Naive thymus-derived CD4-positive, alpha-beta T cell (primary cell): ENCODE results near the gene ARHGAP33. TPM values are rescaled to one million over a fixed set of nuclear protein-coding genes. Genes with fewer than 3 reads are reported as not detected.

Source experiments
- ATAC-seq: fragments of 150-1000 bp; cut with Tn5 transposase; 2 replicates; pipeline ENCODE4 v1.10.0; 2021; ENCODE audit warnings: mild to moderate bottlenecking, moderate library complexity
- CTCF ChIA-PET: fragments of 350-600 bp; sonication (Branson Sonifier 250); formaldehyde crosslinking; loops from one replicate; lab custom pipeline; 2021; ENCODE audit warnings: antibody characterized with exemption; lab: Charles Lee
- POLR2A ChIA-PET: fragments of 350-600 bp; sonication (Branson Sonifier 250); formaldehyde crosslinking; loops from one replicate; lab custom pipeline; 2021; ENCODE audit warnings: antibody characterized with exemption, inconsistent platforms; lab: Charles Lee
- DNase-seq, 9 donors: peaks; one replicate each; pipeline versions ENCODE4 v3.0.0 to v3.0.0-alpha.2; 2020 to 2022; ENCODE audit warnings: mixed read lengths in 1 of 9
- H3K27ac ChIP-seq: one replicate; pipeline ENCODE4 v1.7.0; 2013; ENCODE audit warnings: mild to moderate bottlenecking, low read depth, low read length, moderate library complexity
- H3K27me3 ChIP-seq, 2 donors: one replicate each; pipeline ENCODE4 v1.7.0; 2013; ENCODE audit warnings: low read length in 2 of 2, mild to moderate bottlenecking in 2 of 2, moderate library complexity in 2 of 2; ENCODE audit not compliant: control insufficient read depth in 2 of 2, insufficient read depth in 2 of 2
- H3K36me3 ChIP-seq, 3 experiments: 1 replicate in 2 of 3; 2 replicates in 1 of 3; pipeline ENCODE4 v1.7.0; 2013; ENCODE audit warnings: low read length in 3 of 3, mild to moderate bottlenecking in 3 of 3, moderate library complexity in 1 of 3; ENCODE audit not compliant: insufficient read depth in 3 of 3, control insufficient read depth in 2 of 3
- H3K4me1 ChIP-seq, 2 donors: one replicate each; pipeline ENCODE4 v1.7.0; 2013; ENCODE audit warnings: low read length in 2 of 2, mild to moderate bottlenecking in 2 of 2, moderate library complexity in 1 of 2; ENCODE audit not compliant: control insufficient read depth in 2 of 2, insufficient read depth in 2 of 2
- H3K4me3 ChIP-seq: 2 replicates; pipeline ENCODE4 v1.7.0; 2013; ENCODE audit warnings: mild to moderate bottlenecking, low read length
- H3K9me3 ChIP-seq, 3 experiments: 1 replicate in 2 of 3; 2 replicates in 1 of 3; pipeline ENCODE4 v1.7.0; 2013; ENCODE audit warnings: low read length in 3 of 3; ENCODE audit not compliant: control insufficient read depth in 2 of 3
- H3K27ac Mint-ChIP-seq, 9 donors: one replicate each; pipeline ENCODE4 v1.8.0; 2020 to 2022; ENCODE audit warnings: mixed read lengths in 9 of 9, mild to moderate bottlenecking in 8 of 9, moderate library complexity in 5 of 9, inconsistent platforms in 2 of 9
- H3K27me3 Mint-ChIP-seq, 5 donors: one replicate each; pipeline ENCODE4 v1.8.0; 2021 to 2022; ENCODE audit warnings: mixed read lengths in 5 of 5, mild to moderate bottlenecking in 1 of 5
- H3K36me3 Mint-ChIP-seq, 5 donors: one replicate each; pipeline ENCODE4 v1.8.0; 2020 to 2022; ENCODE audit warnings: mixed read lengths in 5 of 5, mild to moderate bottlenecking in 3 of 5, inconsistent platforms in 1 of 5
- H3K4me1 Mint-ChIP-seq, 7 donors: one replicate each; pipeline ENCODE4 v1.8.0; 2020 to 2022; ENCODE audit warnings: mixed read lengths in 7 of 7, mild to moderate bottlenecking in 3 of 7, inconsistent platforms in 1 of 7
- H3K4me3 Mint-ChIP-seq, 10 donors: one replicate each; pipeline ENCODE4 v1.8.0; 2020 to 2022; ENCODE audit warnings: mild to moderate bottlenecking in 10 of 10, mixed read lengths in 10 of 10, moderate library complexity in 6 of 10, inconsistent platforms in 2 of 10
- H3K9me3 Mint-ChIP-seq, 11 donors: one replicate each; pipeline ENCODE4 v1.8.0; 2020 to 2022; ENCODE audit warnings: mixed read lengths in 11 of 11, mild to moderate bottlenecking in 4 of 11, inconsistent platforms in 1 of 11, moderate library complexity in 1 of 11
- intact Hi-C, 2 donors: fragments of 100-400 bp; cut with micrococcal nuclease; formaldehyde crosslinking; loops; one replicate each; pipeline ENCODE4 v1.15.1; 2023
- polyA plus RNA-seq, 2 donors: library from polyadenylated mRNA; unstranded; fragments of 300-500 nt; fragmentation: Illumina TruSeq; gene quantifications; one replicate each; pipeline ENCODE4 v1.2.3, GENCODE V29; 2021
- total RNA-seq, 6 experiments: library from RNA in 5 of 6; stranded (reverse) in 5 of 6; gene quantifications; 1 replicate in 5 of 6; 2 replicates in 1 of 6; pipeline ENCODE4 v1.2.3 and lab custom pipeline; 2021 to 2026

ARHGAP33 gene
- total and polyA plus RNA-seq, 7 experiments from 2014 or later, result 0.09 to 55.5 (median 20.6) TPM

DNA sequence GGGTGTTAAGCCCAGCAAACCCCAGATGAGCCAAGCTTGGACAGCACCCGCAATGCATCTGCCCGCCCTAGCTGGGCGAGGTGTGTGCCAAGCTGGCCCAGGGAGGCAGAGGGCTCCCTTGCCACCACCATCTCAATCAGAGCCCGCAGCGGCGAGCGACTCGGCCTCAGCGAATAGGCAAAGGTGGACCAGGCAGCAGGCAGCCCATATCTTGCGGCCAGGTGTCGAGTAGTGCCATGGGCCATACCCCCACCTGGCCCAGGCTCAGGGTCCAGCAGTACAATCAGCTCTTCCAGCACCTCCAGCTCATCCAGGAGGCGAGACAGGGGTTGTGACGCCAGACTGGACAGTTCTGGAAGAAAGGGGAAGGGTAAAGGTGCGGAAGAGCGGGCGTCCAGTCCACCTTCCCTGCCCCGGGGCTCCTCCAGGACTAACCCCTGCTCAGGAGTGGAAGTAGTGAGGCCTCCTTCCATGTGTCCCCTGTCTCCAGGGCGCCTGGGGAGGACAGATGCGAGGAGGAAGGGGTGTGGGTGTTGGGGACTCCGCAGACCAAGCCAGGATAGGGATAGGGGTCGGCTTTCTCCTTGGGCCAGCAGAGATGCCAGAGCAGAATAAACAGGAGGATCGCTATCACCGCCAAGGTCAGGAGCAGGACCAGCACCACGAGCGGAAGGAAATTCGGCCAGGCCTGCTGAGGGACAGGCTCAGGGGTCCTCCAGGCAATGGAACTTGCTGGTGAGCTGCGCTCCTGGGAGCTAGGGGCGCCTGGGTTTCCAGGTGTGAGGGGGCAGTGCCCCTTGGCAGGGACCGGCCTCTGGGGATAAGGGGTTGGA, 35.9 kb upstream of the ARHGAP33 start:
- Mint-ChIP-seq H3K36me3 (peaks cover 6 to 29% (median 9%) of the 10 kb centered on the region in 5 donors), H3K27me3 (no peaks in the 10 kb centered on the region), H3K4me3 (peak overlapping the region; percentile 71 to 100 (median 90)), H3K27ac (peak overlapping the region in 5 of 9 donors; percentile 26 to 85 (median 36)), H3K9me3 (no peaks in the 10 kb centered on the region), H3K4me1 (peaks cover 26 to 61% (median 43%) of the 10 kb centered on the region in 7 donors)
- H3K9me3 ChIP-seq, result no peaks in the 10 kb centered on the region
- DNase-seq, result no peak
- no peak for ATAC-seq
- H3K36me3 ChIP-seq, result peaks cover 0 to 51% (median 4%) of the 10 kb centered on the region in 3 experiments
- peak overlapping the region; percentile 89 for H3K4me3 ChIP-seq
- no peaks in the 10 kb centered on the region for H3K27me3 ChIP-seq
- POLR2A ChIA-PET, result interaction anchor here (1.0 to 2.4 kb wide), 11 partner anchors 9 to 214 kb away, joined by 3 to 12 read pairs (median 6); partner anchors contain the start of genes COX6B1, HSPB6, KMT2B and LIN37
- CTCF ChIA-PET, result interaction anchor here (0.5 to 1.6 kb wide), 4 partner anchors 9 to 107 kb away, joined by 3 to 8 read pairs (median 6); no protein-coding TSS in a partner anchor
- intact Hi-C loops, result loop anchor here (1.0 to 10.0 kb wide), 12 partner anchors 9 to 475 kb away; partner anchors contain the start of genes ARHGAP33 (in 2 of the 2), COX6B1 (in 1 of the 2), LIN37 (in 1 of the 2) and PROSER3 (in 1 of the 2)
- peaks cover 25 to 27% of the 10 kb centered on the region in 2 donors for H3K4me1 ChIP-seq
- H3K27ac ChIP-seq, result peak overlapping the region; percentile 91

DNA sequence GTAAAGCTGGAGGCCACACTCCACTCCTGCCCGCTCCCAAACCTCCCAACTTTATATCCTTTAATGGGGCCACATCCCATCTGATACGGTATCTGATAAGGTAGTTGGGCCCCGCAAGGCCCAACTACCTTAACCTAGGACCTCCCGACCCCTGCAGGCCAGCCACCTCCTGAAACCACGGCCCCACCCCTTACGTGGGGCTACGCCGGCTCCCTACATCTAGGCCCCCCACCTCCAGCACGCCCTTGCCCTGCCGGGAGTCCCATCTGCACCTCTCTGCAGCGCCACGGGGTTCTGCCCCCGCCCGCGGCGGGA, 35.3 kb upstream of the ARHGAP33 start:
- peaks cover 0 to 47% (median 4%) of the 10 kb centered on the region in 3 experiments for H3K36me3 ChIP-seq
- peak overlapping the region; percentile 89 for H3K4me3 ChIP-seq
- POLR2A ChIA-PET, result interaction anchor here (0.7 to 2.4 kb wide), 15 partner anchors 8 to 598 kb away, joined by 3 to 12 read pairs (median 6); partner anchors contain the start of genes COX6B1, HSPB6, KMT2B and LIN37
- intact Hi-C loops, result loop anchor here (1.0 to 10.0 kb wide), 12 partner anchors 8 to 475 kb away; partner anchors contain the start of genes ARHGAP33 (in 2 of the 2), COX6B1 (in 1 of the 2), LIN37 (in 1 of the 2) and PROSER3 (in 1 of the 2)
- H3K9me3 ChIP-seq, result no peaks in the 10 kb centered on the region
- CTCF ChIA-PET, result interaction anchor here (0.7 to 1.6 kb wide), 4 partner anchors 10 to 107 kb away, joined by 3 to 8 read pairs (median 4); no protein-coding TSS in a partner anchor
- DNase-seq (no peak), ATAC-seq (peak; percentile 3)
- H3K9me3 Mint-ChIP-seq, result no peaks in the 10 kb centered on the region
- peaks cover 25 to 63% (median 44%) of the 10 kb centered on the region in 7 donors for H3K4me1 Mint-ChIP-seq
- peak overlapping the region in 6 of 9 donors; percentile 85 to 99 (median 94) for H3K27ac Mint-ChIP-seq
- peak overlapping the region; percentile 87 to 100 (median 92) for H3K4me3 Mint-ChIP-seq
- H3K4me1 ChIP-seq, result peaks cover 27% of the 10 kb centered on the region in 2 donors
- peak overlapping the region; percentile 91 for H3K27ac ChIP-seq
- peaks cover 5 to 25% (median 9%) of the 10 kb centered on the region in 5 donors for H3K36me3 Mint-ChIP-seq
- H3K27me3 ChIP-seq, result no peaks in the 10 kb centered on the region
- H3K27me3 Mint-ChIP-seq, result no peaks in the 10 kb centered on the region

DNA sequence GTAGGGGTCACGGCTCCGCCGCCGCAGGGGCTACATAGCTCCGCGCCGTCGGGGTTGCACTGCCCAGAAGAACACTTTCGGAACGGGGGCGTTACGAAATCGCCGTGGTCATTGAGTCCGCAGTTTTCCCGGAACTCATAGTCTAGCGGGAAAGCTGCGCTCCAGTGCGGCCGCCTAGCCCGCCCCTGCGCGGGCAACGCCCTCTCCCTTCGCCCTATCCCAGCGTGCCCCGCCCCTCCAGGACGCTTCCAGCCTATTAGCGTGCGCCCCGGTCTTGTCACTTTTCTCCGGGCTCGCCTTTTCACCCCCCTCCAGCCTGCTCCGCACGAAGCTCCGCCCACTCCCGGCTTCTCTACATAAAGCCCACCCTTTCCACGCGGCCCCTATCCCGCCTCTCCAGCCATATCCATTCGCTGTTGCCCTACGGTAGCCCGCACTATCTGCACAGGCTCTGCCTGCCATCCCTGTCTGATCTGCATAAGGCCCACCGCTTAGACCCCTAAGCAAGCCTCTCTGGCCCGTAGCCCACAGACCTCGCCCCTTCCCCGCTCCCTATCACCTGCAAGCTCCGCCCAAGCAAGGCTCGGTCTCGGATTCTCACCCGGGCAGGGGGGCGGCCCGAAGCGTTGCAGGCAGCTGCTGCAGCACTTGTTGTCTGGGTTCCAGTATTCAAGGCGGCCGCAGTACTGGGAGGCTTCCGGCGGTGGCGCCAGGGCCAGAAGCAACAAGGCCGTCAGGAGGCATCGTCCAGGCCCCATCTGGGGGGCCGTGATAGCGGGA, 34.8 kb upstream of the ARHGAP33 start:
- peaks cover 5 to 21% (median 7%) of the 10 kb centered on the region in 5 donors for H3K36me3 Mint-ChIP-seq

DNA sequence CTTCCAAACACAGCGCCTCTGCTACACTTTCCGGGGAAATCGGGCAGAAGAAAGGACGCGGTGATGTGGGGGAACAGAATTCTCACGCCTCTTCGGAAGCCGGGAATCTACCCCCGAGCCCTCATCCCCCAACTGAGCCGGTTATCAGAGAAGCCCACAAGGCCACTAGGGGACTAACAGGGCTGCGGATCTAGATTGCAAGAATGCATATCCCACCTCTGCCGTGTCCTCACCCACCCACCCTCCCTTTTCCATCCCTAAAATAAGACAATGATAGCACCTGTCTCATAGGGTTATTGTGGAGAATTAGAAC, 34.2 kb upstream of the ARHGAP33 start:
- H3K4me3 Mint-ChIP-seq, result peak overlapping the region; percentile 87 to 100 (median 92)
- peak overlapping the region; percentile 89 for H3K4me3 ChIP-seq
- peaks cover 0 to 42% (median 4%) of the 10 kb centered on the region in 3 experiments for H3K36me3 ChIP-seq
- peaks cover 5 to 20% (median 6%) of the 10 kb centered on the region in 5 donors for H3K36me3 Mint-ChIP-seq
- H3K27me3 ChIP-seq, result no peaks in the 10 kb centered on the region
- DNase-seq (no peak), ATAC-seq (no peak)
- intact Hi-C loops, result loop anchor here (5.0 to 10.0 kb wide), 2 partner anchors 474 kb away; partner anchors contain the start of genes USF2 (in 1 of the 2), ZNF146 (in 1 of the 2) and ZNF565 (in 1 of the 2)
- H3K4me1 Mint-ChIP-seq, result peaks cover 27 to 72% (median 54%) of the 10 kb centered on the region in 7 donors
- CTCF ChIA-PET, result interaction anchor here (1.2 to 1.6 kb wide), 2 partner anchors 11 to 46 kb away, joined by 4 to 8 read pairs; no protein-coding TSS in a partner anchor
- H3K27ac Mint-ChIP-seq, result peak overlapping the region; percentile 85 to 99 (median 96)
- peaks cover 0 to 2% (median 0%) of the 10 kb centered on the region in 5 donors for H3K27me3 Mint-ChIP-seq
- peaks cover 32 to 33% of the 10 kb centered on the region in 2 donors for H3K4me1 ChIP-seq
- H3K9me3 Mint-ChIP-seq, result peaks cover 0 to 2% (median 0%) of the 10 kb centered on the region in 11 donors
- POLR2A ChIA-PET, result interaction anchor here (0.8 to 2.4 kb wide), 11 partner anchors 7 to 93 kb away, joined by 3 to 12 read pairs (median 7); partner anchors contain the start of genes COX6B1, HSPB6, KMT2B and LIN37
- peak overlapping the region; percentile 91 for H3K27ac ChIP-seq
- H3K9me3 ChIP-seq, result no peaks in the 10 kb centered on the region

More for the DNA sequence above, 34.8 kb upstream of the ARHGAP33 start:
- Histone ChIP-seq H3K27ac (peak overlapping the region; percentile 91), H3K27me3 (no peaks in the 10 kb centered on the region), H3K4me3 (peak overlapping the region; percentile 89), H3K9me3 (no peaks in the 10 kb centered on the region), H3K36me3 (peaks cover 0 to 44% (median 4%) of the 10 kb centered on the region in 3 experiments), H3K4me1 (peaks cover 27% of the 10 kb centered on the region in 2 donors)
- H3K27ac Mint-ChIP-seq, result peak overlapping the region; percentile 85 to 99 (median 96)
- peak; percentile 78 for ATAC-seq
- intact Hi-C loops, result loop anchor here (1.0 to 10.0 kb wide), 12 partner anchors 8 to 474 kb away; partner anchors contain the start of genes ARHGAP33 (in 2 of the 2), COX6B1 (in 1 of the 2), LIN37 (in 1 of the 2) and PROSER3 (in 1 of the 2)
- POLR2A ChIA-PET, result interaction anchor here (0.7 to 2.4 kb wide), 15 partner anchors 8 to 599 kb away, joined by 3 to 12 read pairs (median 6); partner anchors contain the start of genes COX6B1, HSPB6, KMT2B and LIN37
- H3K4me3 Mint-ChIP-seq, result peak overlapping the region; percentile 87 to 100 (median 92)
- CTCF ChIA-PET, result interaction anchor here (0.7 to 1.6 kb wide), 4 partner anchors 10 to 106 kb away, joined by 3 to 8 read pairs (median 4); no protein-coding TSS in a partner anchor
- peaks cover 25 to 67% (median 48%) of the 10 kb centered on the region in 7 donors for H3K4me1 Mint-ChIP-seq
- no peaks in the 10 kb centered on the region for H3K9me3 Mint-ChIP-seq
- peak; percentile 81 to 95 (median 92) for DNase-seq
- peaks cover 0 to 2% (median 0%) of the 10 kb centered on the region in 5 donors for H3K27me3 Mint-ChIP-seq

DNA sequence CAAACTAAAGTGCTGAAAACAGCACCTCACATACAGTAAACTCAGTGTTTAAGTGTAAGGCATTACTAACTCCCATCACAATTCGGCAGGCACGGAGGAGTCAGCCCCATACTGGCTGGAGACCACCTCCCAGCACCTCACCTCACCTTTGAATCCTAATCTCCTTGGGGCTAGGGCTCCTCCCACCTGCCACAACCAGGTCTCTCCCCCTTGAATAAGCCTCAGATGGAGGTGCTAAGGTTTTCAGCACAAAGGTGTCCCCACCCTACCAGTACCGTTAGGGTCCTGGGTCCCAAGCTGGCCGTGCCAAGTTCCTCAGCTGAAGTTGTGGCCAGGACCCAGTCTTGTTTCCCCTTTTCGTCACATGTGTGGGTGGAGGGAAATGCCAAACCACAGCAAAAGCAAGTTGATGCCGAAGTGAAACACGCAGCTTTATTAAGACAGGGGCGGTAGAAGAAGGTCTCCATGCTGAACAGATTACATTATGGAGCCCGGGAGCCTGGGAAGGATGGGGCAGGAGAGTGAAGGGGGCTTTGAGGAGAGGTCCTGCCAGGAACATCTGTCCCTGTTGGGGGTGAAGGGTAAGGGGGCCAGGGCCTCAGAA, 33.1 kb upstream of the ARHGAP33 start, which contains the start of gene IGFLR1:
Gene IGFLR1, minus strand, starts transcription at position 332 of the 604 bp plus-strand sequence. CDS start 1,272 bp downstream, outside the sequence.
- H3K27ac ChIP-seq, result peak within 1 kb of the TSS; percentile 91
- peak within 1 kb of the TSS; percentile 87 to 100 (median 91) for H3K4me3 Mint-ChIP-seq
- H3K9me3 Mint-ChIP-seq, result peaks cover 0 to 2% (median 0%) of the 10 kb centered on the region in 11 donors
- H3K4me1 Mint-ChIP-seq, result peaks cover 29 to 68% (median 53%) of the 10 kb centered on the region in 7 donors
- ATAC-seq (no peak), DNase-seq (peak; percentile 32 to 77 (median 73))
- ChIA-PET POLR2A (interaction anchor here (0.8 to 2.1 kb wide), 11 partner anchors 10 to 272 kb away, joined by 3 to 14 read pairs (median 4); partner anchors contain the start of genes ALKBH6, COX6B1, HSPB6 and KMT2B), CTCF (no interaction called here)
- H3K4me1 ChIP-seq, result peaks cover 36% of the 10 kb centered on the region in 2 donors
- H3K9me3 ChIP-seq, result no peaks in the 10 kb centered on the region
- peaks cover 5 to 17% (median 6%) of the 10 kb centered on the region in 5 donors for H3K36me3 Mint-ChIP-seq
- intact Hi-C loops, result loop anchor here (5.0 to 10.0 kb wide), 2 partner anchors 473 to 475 kb away; partner anchors contain the start of genes USF2 (in 1 of the 2), ZNF146 (in 1 of the 2) and ZNF565 (in 1 of the 2)
- no peaks in the 10 kb centered on the region for H3K27me3 ChIP-seq
- H3K27ac Mint-ChIP-seq, result peak within 1 kb of the TSS; percentile 95 to 99 (median 97)
- peaks cover 0 to 31% (median 4%) of the 10 kb centered on the region in 3 experiments for H3K36me3 ChIP-seq
- peak within 1 kb of the TSS; percentile 79 for H3K4me3 ChIP-seq
- peaks cover 0 to 2% (median 0%) of the 10 kb centered on the region in 5 donors for H3K27me3 Mint-ChIP-seq
